Urinary bladder (tissue), 4 donors: ENCODE results near the gene CACNA1I. TPM values are rescaled to one million over a fixed set of nuclear protein-coding genes. Genes with fewer than 3 reads are reported as not detected.

ENCODE experiments used
- DNase-seq: peaks from one replicate; pipeline ENCODE4 v3.0.0-alpha.2; 2015; ENCODE audit errors: extremely low spot score
- H3K27ac ChIP-seq: one replicate; pipeline ENCODE4 v1.5.1; 2013; ENCODE audit warnings: low read depth, mild to moderate bottlenecking, moderate library complexity
- H3K36me3 ChIP-seq: one replicate; pipeline ENCODE4 v1.6.1; 2013; ENCODE audit warnings: mild to moderate bottlenecking, moderate library complexity; ENCODE audit not compliant: insufficient read depth
- H3K4me1 ChIP-seq: one replicate; pipeline ENCODE4 v1.6.1; 2013; ENCODE audit warnings: mild to moderate bottlenecking, moderate library complexity; ENCODE audit not compliant: insufficient read depth
- H3K4me3 ChIP-seq: one replicate; pipeline ENCODE4 v1.5.1; 2013; ENCODE audit warnings: low read depth, low read length
- WGBS: extraction: QIAGEN DNeasy Blood & Tissue Kit; methylation state at CpG from one replicate; pipeline ENCODE4 v1.1.7; 2013; 5-methylcytosine and 5-hydroxymethylcytosine counted together
- polyA plus RNA-seq: library from polyadenylated mRNA; stranded (reverse); fragments of 200-250 nt; gene quantifications from one replicate; pipeline ENCODE4 v1.2.3, GENCODE V29; 2013
- total RNA-seq: library from RNA; depleted of rRNA; stranded (reverse); fragments of >200 nt; gene quantifications from one replicate; pipeline ENCODE4 v1.2.3, GENCODE V29; 2014
- donor health status: healthy with polysubstance abuse.
- donor health status: healthy.

CACNA1I gene
- total and polyA plus RNA-seq, 2 donors, result 0.11 to 0.14 TPM

- WGBS, result 34% methylated on average over 2 of the region's 2 CpGs
- no peak overlapping the region for H3K4me3 ChIP-seq
- no peaks in the 10 kb centered on the region for H3K4me1 ChIP-seq
- DNase-seq, result no peak
- H3K27ac ChIP-seq, result no peak overlapping the region
- H3K36me3 ChIP-seq, result no peaks in the 10 kb centered on the region
Observed at GRCh38 chr22:39547587-39547947, 23.0 kb upstream of the CACNA1I start.

- no peak overlapping the region for H3K4me3 ChIP-seq
- H3K27ac ChIP-seq, result no peak overlapping the region
- WGBS, result 97% methylated on average over 3 of the region's 3 CpGs
- peaks cover 1% of the 10 kb centered on the region for H3K4me1 ChIP-seq
- no peaks in the 10 kb centered on the region for H3K36me3 ChIP-seq
- no peak for DNase-seq
Observed at GRCh38 chr22:39553429-39553828, 17.1 kb upstream of the CACNA1I start.

GRCh38 chr22:39554151-39554550, 16.4 kb upstream of the CACNA1I start:
- H3K4me3 ChIP-seq, result no peak overlapping the region
- H3K4me1 ChIP-seq, result peaks cover 1% of the 10 kb centered on the region
- 59% methylated on average over 3 of the region's 3 CpGs for WGBS
- H3K36me3 ChIP-seq, result no peaks in the 10 kb centered on the region
- H3K27ac ChIP-seq, result no peak overlapping the region
- DNase-seq, result no peak

- 6% methylated on average over 72 of the region's 72 CpGs for WGBS
- peaks cover 1% of the 10 kb centered on the region for H3K4me1 ChIP-seq
- peak overlapping the region; percentile 32 for H3K4me3 ChIP-seq
- no peak for DNase-seq
- no peaks in the 10 kb centered on the region for H3K36me3 ChIP-seq
- H3K27ac ChIP-seq, result no peak overlapping the region
Observed at GRCh38 chr22:39556970-39557841, 13.3 kb upstream of the CACNA1I start.

DNA sequence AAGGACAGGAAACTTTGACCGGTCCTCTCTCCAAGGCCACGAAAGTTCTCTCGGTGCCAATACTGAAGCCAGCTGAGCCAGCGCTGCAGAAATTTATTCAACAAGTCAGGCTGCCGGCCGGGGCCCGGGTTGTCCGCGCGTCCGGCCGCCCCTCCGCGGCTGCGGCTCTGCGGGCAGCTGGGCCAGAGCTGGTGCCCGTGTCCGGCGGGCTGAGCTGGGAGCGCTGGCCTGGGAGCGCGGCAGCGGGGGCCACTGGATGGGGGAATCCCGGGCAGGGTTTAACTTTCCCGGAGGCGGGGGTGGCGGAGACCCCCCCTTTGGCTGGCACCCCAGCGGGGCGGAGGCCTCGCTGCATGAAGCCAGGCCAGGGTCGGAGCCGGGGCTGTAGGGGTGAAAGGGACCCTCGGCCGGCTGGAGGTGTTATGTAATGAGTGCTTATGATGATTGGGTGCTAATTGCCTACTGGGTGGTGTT, 12.3 kb upstream of the CACNA1I start:
- Histone ChIP-seq H3K4me3 (peak overlapping the region; percentile 32), H3K27ac (no peak overlapping the region), H3K36me3 (no peaks in the 10 kb centered on the region), H3K4me1 (peaks cover 1% of the 10 kb centered on the region)
- DNase-seq, result no peak
- WGBS, result 6% methylated on average over 34 of the region's 34 CpGs

- WGBS, result 89% methylated on average over 14 of the region's 14 CpGs
- H3K4me3 ChIP-seq, result no peak overlapping the region
Observed at GRCh38 chr22:39558950-39559349, 11.6 kb upstream of the CACNA1I start.

DNA sequence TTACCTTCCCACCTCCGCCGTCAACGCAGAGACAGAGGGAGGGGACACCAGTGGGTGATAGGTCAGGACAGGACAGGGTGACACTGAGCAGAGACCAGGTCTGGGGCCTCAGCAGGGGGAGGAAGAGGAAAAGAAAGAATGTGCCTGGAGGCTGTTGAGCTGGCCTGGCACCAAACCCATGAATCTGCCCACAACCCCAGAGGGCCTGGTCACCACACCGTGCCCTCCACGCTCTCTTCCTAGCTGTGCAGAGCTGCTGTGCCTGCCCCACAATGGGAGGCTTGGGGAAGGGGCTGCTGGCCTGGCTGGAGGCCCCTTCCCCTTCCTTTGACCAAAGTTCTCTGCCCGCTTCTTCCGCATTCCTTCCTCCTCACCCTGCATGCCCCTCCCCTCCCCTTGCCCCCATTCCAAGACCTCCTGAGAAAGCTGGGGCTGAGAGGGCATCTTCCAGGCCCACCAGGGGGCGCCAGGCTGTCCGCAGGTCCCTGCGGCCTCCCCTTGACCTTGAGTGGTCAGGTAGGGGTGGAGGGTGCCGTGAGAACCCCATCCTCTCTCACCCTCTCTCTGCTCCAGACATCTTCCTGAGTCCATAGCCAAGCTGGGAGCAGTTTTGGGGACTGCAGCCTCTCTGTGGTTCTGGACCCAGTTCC, 11.0 kb upstream of the CACNA1I start:
- DNase-seq, result no peak
- Histone ChIP-seq H3K4me3 (no peak overlapping the region), H3K4me1 (peaks cover 1% of the 10 kb centered on the region), H3K36me3 (no peaks in the 10 kb centered on the region), H3K27ac (no peak overlapping the region)
- 52% methylated on average over 11 of the region's 11 CpGs for WGBS

More at GRCh38 chr22:39558950-39559349, 11.6 kb upstream of the CACNA1I start:
- Histone ChIP-seq H3K4me1 (peaks cover 1% of the 10 kb centered on the region), H3K27ac (no peak overlapping the region), H3K36me3 (no peaks in the 10 kb centered on the region)
- DNase-seq, result no peak

DNA sequence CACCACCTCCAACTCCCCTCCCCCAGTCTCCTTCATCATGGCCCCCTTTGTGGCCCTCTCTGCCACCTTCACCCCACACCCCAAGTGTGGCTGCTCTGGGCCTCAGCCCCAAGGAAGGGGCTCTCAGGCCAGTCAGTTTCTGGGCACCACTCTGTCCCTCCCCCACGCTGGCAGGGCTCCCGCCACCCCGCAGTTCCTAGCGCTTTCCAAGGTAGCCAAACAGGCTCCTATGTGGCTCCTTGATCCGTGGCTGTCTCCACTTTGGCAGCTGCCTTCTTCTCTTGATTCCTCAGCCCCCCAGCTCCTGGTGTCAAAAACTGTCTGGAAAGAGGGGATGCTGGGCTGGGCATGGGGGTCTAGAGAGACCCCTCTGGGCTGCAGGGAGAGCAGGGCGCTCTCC, 10.4 kb upstream of the CACNA1I start:
- Histone ChIP-seq H3K4me3 (no peak overlapping the region), H3K4me1 (peaks cover 1% of the 10 kb centered on the region), H3K36me3 (no peaks in the 10 kb centered on the region), H3K27ac (no peak overlapping the region)
- WGBS, result 51% methylated on average over 6 of the region's 6 CpGs
- DNase-seq, result no peak

DNA sequence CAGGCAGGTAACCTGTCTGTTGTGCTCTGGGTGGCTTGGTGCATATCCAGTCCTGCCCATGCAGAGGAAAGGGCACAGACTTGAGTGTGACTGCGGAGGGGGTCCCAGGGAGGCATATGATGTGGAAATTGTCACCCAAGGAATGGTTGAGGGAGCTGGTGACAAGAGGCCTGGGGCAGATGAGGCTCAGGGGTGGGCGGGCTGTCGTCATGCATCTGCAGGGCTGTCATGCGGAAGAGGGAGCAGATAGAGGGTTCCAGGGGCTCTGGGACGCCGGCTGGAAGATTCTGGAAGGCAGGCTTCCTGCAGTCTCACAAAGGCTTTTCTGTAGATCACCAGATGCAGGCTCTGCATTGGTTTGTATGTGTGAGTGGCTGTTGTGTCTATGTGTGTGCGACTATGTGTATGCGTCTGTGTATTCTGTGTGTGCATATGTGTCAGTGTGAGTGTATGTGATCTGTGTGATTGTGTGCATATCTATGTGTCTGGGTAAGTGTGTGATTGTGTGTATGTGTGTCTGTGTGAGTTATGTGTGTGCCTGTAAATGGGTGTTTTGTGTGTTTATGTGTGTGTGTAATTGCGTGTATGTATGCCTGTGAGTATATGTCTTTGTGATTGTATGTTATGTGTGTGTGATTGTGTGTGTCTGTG, 7.6 kb upstream of the CACNA1I start:
- H3K36me3 ChIP-seq, result no peaks in the 10 kb centered on the region
- no peaks in the 10 kb centered on the region for H3K4me1 ChIP-seq
- H3K4me3 ChIP-seq, result no peak overlapping the region
- WGBS, result 74% methylated on average over 9 of the region's 9 CpGs
- DNase-seq, result no peak
- no peak overlapping the region for H3K27ac ChIP-seq

DNA sequence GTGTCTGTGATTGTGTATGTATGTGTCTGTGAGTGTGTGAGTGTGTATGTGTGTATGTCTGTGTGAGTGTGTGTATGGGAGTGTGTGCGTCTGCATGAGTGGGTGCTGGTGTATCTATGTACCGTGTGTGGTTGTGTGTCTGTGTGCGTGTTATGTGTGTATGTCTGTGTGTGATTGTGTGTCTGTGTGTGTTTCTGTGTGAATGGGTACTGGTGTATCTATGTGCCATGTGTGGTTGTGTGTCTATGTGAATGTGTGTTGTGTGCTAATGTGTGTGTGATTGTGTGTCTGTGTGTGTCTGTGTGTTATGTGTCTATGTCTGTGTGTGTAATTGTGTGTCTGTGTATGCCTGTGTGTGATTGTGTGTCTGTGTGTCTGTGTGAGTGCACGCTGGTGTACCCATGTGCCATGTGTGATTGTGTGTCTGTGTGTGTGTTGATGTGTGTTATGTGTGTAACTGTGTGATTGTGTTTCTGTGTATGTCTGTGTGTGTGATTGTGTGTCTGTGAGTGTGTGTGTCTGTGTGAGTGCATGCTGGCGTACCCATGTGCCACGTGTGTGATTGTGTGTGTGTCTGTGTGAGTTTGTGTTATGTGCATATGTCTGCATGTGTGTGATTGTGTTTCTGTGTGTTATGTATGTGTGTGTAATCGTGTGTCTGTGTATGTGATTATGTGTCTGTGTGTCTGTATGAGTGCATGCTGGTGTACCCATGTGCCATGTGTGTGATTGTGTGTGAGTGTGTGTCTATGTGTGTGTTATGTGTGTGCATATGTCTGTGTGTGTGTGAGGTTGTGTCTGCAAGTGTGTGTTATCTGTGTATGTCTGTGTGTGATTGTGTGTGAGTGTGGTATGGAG, 6.8 kb upstream of the CACNA1I start:
- no peak for DNase-seq
- no peak overlapping the region for H3K27ac ChIP-seq
- H3K4me1 ChIP-seq, result no peaks in the 10 kb centered on the region
- H3K4me3 ChIP-seq, result no peak overlapping the region
- 90% methylated on average over 7 of the region's 7 CpGs for WGBS
- no peaks in the 10 kb centered on the region for H3K36me3 ChIP-seq

DNA sequence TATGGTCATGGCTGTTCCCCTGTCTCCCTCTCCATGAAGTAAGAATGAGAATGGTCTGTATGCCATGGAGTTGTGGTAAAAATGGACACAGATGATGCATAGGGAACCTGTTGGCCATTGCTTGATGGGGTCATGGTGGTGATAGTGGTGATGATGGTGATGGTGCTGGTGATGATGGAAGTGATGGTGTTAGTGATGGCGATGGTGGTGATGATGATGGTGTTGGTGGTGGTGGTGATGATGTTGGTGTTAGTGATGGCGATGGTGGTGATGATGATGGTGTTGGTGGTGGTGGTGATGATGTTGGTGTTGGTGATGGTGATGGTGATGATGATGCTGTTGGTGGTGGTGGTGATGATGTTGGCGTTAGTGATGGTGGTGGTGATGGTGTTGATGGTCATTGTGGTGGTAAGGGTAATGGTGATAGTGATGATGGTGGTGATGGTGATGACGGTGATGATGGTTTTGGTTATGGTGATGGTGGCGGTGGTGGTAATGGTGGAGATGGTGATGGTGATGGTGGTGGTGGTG, 5.1 kb upstream of the CACNA1I start:
- Histone ChIP-seq H3K4me3 (no peak overlapping the region), H3K36me3 (no peaks in the 10 kb centered on the region), H3K4me1 (no peaks in the 10 kb centered on the region), H3K27ac (no peak overlapping the region)
- WGBS, result 98% methylated on average over 5 of the region's 5 CpGs
- DNase-seq, result no peak

DNA sequence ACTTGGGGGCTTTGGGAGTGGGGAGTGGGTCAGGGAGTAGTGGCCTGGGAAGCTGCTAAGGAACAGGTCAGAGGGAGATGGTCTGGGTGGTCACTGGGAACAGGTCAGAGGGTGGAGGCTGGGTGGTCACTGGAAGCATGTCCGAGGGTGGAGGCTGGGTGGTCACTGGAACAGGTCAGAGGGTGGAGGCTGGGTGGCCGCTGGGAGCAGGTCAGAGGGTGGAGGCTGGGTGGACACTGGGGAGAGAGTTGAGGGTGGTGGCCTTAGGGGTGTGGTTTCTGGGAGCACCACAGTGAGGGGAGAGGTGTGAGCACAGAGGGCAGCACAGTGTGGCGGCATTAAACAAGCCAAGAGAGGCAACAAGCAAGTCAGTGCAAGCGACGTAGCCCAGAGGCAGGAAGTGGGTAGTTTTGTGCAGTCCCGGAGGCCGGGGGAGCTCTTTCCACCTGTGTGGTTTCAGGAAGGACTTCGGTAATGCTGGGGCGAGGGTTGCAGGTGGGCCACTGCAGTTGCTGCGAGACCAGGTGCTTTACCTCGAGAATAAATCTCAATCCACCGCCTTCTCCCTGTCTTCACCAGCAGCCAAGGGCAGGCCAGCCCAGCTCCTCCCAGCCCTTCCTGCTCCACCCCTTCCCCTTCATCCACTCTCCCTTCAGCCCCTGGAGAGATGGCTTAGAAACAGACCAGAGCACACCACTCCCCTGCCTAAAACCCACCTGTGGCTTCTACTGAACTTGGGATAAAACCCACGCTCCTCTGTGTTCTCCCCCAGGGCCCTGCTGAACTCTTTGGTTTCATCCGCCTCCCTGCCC, 3.2 kb upstream of the CACNA1I start:
- H3K27ac ChIP-seq, result no peak overlapping the region
- 55% methylated on average over 14 of the region's 14 CpGs for WGBS
- no peak for DNase-seq
- no peaks in the 10 kb centered on the region for H3K36me3 ChIP-seq
- no peak overlapping the region for H3K4me3 ChIP-seq
- H3K4me1 ChIP-seq, result no peaks in the 10 kb centered on the region
